HG02970 (cell line): ENCODE measurements around the gene TREML4.
"Not testable (repeated sequence)": the region's sequence is repeated elsewhere in the genome, so short reads cannot be mapped to it uniquely, and the experiment has no call there.

Experiments used
- ATAC-seq: cut with Tn5 transposase; IDR thresholded peaks from one replicate; pipeline ENCODE4 v1.9.1; 2021; ENCODE audit warnings: mild to moderate bottlenecking, moderate library complexity, moderate number of reproducible peaks; ENCODE audit not compliant: unreplicated experiment, low FRiP score

TREML4 gene, protein sequence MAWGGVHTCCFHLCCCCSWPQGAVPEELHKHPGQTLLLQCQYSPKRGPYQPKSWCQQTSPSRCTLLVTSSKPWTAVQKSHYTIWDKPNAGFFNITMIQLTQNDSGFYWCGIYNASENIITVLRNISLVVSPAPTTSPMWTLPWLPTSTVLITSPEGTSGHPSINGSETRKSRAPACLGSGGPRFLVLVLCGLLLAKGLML

GRCh38 chr6:41228096-41228495 lies at the start of gene TREML4:
TREML4 (plus strand) TSS chr6:41228349; CDS start chr6:41228428, 79 bp downstream.
- no peak for ATAC-seq

DNA sequence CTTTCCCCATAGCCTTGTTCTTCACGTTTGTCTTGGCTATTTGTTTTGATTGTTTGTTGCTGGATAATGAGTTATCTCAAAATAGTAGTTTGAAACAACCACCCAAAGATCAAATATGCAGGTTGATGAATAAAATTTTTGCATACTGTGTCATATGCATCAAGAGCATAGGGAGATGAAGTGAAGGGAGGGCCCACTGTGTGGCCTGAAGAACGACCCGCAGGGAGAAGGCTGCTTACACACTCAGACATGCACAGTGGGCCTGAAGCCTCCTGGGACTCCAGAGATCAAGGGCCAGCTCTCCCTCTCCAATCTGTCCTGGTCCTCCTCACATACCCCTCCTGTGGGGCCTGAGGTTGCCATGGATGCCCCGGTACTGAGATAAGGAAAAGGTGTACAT lies 49.0 kb upstream of the TREML4 start:
- ATAC-seq, result no peak

DNA sequence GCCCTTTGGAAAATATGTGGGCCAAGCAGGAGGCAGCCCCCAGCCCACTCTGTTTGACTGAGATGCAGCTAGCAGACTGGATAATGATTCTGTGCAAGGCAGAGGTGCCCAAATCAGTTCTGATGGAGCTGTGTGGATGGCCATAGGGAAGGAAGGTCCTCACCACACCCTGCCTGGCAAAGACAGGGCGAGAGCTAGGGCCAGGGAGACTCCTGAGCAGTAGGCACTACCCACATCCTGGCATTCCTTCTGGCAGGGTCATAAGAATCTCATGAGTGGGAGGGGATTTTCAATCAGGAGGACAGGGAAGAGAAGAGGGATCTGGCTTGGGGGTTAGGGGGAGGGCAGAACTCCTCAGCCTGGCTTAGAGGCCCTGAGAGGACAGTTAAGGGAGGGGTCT lies 46.6 kb upstream of the TREML4 start:
- ATAC-seq, result no peak

GRCh38 chr6:41182069-41183034 lies 45.8 kb upstream of the TREML4 start:
- no peak for ATAC-seq

GRCh38 chr6:41184761-41185160 lies 43.4 kb upstream of the TREML4 start:
- no peak for ATAC-seq

GRCh38 chr6:41186031-41186562 lies 42.1 kb upstream of the TREML4 start:
- ATAC-seq, result no peak

GRCh38 chr6:41187924-41188886 lies 39.9 kb upstream of the TREML4 start:
- no peak for ATAC-seq

DNA sequence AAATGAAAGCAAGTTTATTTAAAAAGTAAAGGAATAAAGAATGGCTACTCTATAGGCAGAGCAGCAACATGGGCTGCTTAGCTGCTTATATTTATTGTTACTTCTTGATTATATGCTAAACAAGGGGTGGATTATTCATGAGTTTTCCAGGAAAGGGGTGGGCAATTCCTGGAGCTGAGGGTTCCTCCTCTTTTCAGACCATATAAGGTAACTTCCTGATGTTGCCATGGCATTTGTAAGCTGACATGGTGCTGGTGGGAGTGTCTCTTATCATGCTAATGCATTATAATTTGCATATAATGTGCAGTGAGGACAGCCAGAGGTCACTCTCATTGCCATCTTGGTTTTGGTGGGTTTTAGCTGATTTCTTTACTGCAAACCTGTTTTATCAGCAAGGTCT lies 39.1 kb upstream of the TREML4 start:
- ATAC-seq, result not testable (repeated sequence)

- ATAC-seq, result no peak
Observed at GRCh38 chr6:41189967-41190366, 38.2 kb upstream of the TREML4 start.

DNA sequence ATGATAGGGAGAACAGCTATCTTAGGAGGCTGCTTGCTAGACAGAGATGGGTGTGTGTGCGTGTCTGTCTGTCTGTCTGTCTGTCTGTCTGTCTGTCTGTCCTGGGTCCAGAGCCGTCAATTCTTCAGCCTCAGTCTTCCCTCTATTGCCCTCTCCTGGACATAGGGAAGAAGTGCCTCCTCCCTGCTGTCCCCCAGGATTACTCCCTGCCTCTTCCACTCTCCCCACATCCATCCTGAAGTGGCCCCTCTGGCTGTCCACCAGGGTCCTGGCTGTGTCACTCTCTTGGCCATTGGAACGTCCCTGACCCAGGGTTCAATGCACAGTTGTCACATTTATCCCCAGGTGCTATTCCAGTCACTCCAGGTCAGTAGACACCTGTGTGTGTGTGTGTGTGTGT lies 37.4 kb upstream of the TREML4 start:
- no peak for ATAC-seq

DNA sequence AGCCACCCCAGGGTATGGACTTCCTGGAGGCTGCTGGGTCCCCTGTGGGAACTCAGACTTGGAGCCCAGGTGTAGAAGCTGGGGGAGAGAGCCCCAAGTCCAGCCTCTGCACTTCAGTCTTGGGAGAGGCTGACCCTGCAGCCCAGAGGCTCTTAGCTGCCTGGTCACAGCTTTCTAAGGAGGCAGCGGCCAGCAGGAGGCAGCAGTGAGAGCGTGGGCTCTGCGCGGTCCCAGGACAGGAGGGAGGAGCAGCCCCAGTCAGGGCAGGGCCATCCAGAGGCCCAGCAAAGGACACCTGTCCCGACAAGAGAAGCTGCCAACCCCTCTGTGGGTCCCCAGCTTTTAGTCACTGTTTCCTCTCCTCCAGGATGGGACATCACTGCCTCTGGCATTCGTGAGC lies 36.6 kb upstream of the TREML4 start:
- ATAC-seq, result no peak

DNA sequence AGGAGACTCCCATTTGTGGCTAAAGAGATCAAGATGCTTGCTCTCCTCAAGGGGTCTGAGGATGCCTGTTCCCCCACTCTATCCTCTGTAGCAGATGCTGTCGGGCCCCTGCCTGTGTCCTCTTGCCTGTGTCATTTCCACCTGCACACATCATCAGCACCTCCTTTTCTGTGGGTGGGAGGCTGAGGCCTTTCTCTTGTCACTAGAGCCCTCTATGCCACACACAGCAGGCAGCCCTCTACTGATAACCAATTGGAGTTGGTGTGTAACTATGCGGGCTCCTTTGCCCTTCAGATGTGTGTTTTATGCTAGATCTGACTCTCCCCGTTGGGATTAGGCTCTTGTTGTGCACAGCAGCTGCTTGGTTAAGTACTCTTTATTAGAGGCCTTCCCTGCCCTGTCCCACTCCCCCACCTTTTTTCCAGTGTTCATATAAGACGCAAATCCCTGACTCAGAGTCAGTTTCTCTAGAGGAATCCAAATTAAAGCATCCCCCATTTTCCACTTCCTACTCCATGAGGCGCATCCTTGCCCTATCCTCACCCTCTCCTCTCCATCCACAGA lies 34.9 kb upstream of the TREML4 start:
- no peak for ATAC-seq

GRCh38 chr6:41193884-41194283 lies 34.3 kb upstream of the TREML4 start:
- no peak for ATAC-seq

- no peak for ATAC-seq
Observed at GRCh38 chr6:41194386-41194785, 33.8 kb upstream of the TREML4 start.

- no peak for ATAC-seq
Observed at GRCh38 chr6:41197234-41197633, 30.9 kb upstream of the TREML4 start.

DNA sequence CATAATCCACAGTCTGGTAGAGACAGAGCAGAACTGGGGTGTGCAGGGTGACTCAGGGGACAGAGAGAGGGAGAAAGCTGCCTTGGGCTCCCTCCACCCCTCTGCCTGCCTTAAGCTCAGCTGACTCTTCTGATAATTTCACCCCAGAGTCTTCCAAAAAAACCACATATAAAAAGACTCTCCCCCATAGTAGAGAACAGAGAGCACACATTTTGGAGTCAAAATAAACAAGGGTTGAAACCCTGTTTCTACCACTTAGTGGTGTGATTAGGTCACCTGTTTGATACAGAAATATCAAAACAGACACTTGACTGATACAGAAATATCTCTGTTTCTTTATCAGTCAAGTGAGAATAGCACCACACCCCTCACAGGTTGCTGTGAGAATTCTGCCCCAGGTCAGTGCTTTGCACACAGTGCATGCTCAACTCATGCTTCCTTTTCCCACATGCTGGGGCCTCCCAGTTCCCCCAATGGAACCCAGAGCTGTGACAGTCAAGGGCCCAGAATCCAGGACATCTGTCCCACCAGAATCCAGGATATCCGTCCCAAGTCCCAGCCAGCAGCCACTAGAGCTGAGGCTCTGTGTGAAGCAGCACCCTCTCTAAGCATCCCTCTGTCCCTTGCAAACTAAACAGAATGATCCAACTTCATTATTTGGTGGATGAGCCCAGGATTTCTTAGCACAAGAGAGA lies 28.4 kb upstream of the TREML4 start:
- ATAC-seq, result no peak

DNA sequence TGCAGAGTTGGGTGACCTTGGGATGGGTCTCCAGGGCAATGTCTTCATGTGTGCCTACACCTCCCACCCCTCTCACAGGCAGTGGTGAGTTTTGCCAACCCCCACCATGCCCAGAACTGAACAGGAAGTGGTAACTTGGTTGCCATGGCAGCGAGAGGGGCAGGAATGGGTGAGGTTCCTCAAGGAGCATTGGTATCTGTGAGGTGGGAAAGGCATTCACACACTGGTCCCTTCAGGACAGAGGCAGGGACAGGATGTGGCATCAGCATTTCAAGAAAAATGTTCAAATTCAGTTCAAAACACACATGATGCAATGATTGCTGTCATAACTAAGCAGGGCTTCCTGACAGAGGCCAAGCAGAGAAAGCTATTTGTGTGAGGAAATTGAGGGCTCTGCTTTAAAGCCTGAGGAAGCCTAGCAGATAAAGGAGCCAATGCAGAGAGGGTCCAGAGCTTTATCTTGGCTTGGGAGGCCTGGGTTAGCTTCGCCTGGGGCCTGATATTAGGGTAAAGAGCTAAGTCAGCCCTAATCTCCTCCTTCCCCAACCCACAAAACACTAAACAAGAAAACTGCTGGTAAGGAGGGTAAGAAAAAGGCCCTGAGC lies 27.8 kb upstream of the TREML4 start:
- no peak for ATAC-seq

GRCh38 chr6:41200901-41201763 lies 27.0 kb upstream of the TREML4 start, which contains the start of gene TREML2:
TREML2 (minus strand) TSS chr6:41201149; CDS start chr6:41201008, 141 bp downstream.
- ATAC-seq, result no peak
